C4-2B (cell line): ENCODE data around the gene KCNQ1OT1.

Experiments
- H3K27ac ChIP-seq: fragments of 450-650 bp; 2 replicates; pipeline ENCODE4 v1.5.1; 2017
- ZFX ChIP-seq: fragments of 450-650 bp; IDR thresholded peaks from 2 replicates; pipeline ENCODE4 v1.6.1; 2017
- TF ChIP-seq, protein P1 (sequence below): fragments of 450-650 bp; conservative IDR thresholded peaks from 2 replicates; pipeline ENCODE4 v1.5.1; 2017; ENCODE audit warnings: mild to moderate bottlenecking

KCNQ1OT1 gene

DNA sequence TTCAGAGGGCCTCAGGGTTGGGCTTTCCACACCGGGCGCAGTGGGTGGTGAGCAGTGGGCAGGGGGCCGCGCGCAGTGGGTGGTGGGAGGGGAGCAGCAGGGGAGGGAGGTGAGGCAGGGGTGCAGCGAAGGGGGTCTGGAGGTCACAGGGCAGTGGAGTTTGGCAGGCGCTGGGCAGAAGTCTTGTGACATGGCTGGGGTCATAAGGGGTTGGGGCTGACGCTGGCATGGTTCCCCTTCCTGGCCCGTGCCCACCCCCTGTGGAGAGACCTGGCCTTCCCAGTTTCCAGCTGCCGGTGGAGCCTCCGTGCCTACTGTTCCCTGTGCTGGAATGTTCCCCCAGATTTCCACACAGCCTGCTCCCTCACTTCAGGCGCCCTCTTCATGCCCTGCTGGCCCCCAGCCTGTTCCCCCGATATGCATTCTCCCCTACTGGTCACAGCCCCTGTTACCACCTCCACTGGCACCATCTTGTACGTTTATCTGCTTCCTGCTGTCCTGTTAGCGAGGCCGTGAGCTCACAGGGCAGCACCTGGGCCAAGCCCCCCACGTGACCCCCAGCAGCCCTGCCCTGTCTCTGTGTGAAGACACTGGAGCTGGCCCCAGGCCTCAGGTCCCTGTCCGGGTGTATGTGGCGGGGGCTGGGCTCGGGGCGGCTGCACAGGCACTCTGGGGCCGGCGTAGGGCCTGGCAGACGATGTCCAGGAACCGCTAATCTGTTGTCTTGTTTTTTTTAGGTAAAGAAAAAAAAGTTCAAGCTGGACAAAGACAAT is 111.6 kb downstream of the KCNQ1OT1 start:
- TF ChIP-seq, protein P1, sequence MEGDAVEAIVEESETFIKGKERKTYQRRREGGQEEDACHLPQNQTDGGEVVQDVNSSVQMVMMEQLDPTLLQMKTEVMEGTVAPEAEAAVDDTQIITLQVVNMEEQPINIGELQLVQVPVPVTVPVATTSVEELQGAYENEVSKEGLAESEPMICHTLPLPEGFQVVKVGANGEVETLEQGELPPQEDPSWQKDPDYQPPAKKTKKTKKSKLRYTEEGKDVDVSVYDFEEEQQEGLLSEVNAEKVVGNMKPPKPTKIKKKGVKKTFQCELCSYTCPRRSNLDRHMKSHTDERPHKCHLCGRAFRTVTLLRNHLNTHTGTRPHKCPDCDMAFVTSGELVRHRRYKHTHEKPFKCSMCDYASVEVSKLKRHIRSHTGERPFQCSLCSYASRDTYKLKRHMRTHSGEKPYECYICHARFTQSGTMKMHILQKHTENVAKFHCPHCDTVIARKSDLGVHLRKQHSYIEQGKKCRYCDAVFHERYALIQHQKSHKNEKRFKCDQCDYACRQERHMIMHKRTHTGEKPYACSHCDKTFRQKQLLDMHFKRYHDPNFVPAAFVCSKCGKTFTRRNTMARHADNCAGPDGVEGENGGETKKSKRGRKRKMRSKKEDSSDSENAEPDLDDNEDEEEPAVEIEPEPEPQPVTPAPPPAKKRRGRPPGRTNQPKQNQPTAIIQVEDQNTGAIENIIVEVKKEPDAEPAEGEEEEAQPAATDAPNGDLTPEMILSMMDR: no peak
- no peak for TF ChIP-seq ZFX
- H3K27ac ChIP-seq: no peak overlapping the region

DNA sequence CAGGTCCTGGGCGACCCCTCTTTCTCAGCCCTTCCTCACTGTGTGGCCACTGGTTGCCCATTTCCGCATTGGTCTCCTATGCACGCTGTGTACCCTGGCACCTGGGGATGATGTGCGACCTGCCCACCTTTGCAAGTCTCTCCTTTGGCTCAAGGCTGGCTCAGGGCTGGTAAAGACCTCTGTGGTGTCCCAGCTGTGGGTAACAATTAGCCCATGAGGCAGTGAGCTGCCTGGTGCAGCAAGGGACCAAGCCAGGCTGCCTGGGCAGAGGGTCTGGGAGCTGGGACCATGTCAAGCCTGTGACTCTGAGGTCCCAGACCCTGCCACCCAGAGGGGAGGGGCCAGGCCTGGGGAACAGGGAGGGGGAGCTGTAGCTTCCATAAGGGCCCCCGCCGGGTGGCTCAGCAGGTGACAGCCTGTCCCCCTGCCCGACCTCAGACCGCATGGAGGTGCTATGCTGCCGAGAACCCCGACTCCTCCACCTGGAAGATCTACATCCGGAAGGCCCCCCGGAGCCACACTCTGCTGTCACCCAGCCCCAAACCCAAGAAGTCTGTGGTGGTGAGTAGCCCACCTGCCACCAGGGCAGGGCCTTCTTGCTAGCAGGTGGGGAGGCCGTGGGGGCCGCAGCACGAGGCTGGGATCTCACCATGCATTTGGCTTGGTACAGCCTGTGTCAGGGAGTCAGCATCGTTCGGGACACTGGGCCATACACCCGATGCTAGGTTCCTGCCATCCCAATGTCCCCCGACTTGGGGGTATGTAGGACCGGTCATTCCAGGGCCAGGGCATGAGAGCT is 112.5 kb downstream of the KCNQ1OT1 start:
- no peak for TF ChIP-seq ZFX
- TF ChIP-seq, protein P1: no peak

DNA sequence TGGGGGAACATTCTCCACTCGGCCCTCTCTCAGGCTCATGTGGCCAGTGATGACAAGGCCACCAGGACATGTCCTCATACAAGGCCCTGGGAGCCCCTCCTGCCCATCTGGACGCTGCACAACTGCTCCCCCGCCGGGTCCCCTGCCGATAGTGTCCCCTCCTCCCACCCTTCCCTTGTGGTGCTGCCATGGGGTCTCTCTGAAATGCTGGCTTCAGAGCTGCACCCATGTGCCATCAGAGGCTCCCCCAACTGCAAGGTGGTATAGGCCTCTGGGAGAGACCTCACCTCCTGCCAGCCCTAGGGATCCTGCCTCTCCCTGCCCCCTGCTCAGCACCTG is 113.0 kb downstream of the KCNQ1OT1 start:
- no peak overlapping the region for H3K27ac ChIP-seq
- no peak for TF ChIP-seq ZFX
- TF ChIP-seq, protein P1: no peak

More for the DNA sequence above, 112.5 kb downstream of the KCNQ1OT1 start:
- no peak overlapping the region for H3K27ac ChIP-seq

DNA sequence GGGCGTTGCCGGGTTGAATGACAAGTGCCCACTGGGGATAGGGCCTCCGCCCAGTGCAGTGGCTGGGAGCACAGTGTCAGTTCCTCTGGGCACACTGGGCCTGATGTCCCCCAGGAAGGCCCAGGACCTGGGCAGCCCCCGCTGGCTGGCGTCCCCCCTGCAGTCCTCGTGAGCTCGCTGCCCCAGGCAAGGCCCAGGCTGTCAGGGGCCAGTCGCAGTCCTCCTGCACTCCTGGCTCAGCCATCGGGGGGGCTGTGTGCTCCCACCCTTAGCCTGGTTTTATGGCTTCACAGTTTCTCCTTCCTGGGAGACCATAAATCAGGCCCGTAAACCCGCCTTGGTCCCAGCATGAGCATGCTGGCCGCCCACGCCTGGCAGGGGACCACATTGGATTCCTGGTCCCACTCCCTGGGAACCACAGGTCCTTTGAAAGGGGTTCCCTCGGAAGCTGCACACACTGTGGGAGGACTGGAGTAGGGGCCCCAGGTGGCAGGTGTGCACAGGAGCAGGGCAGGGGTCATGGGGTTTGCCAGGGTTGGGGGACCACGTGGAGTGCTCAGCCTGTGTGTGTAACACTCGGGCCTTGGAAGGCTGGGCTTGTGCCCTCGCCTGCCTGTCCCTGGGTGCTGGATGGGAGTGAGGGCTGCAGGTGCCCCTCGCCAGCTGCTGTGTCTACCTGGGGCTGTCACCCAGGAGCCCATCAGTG is 113.6 kb downstream of the KCNQ1OT1 start:
- no peak overlapping the region for H3K27ac ChIP-seq
- TF ChIP-seq, protein P1: no peak
- no peak for TF ChIP-seq ZFX

DNA sequence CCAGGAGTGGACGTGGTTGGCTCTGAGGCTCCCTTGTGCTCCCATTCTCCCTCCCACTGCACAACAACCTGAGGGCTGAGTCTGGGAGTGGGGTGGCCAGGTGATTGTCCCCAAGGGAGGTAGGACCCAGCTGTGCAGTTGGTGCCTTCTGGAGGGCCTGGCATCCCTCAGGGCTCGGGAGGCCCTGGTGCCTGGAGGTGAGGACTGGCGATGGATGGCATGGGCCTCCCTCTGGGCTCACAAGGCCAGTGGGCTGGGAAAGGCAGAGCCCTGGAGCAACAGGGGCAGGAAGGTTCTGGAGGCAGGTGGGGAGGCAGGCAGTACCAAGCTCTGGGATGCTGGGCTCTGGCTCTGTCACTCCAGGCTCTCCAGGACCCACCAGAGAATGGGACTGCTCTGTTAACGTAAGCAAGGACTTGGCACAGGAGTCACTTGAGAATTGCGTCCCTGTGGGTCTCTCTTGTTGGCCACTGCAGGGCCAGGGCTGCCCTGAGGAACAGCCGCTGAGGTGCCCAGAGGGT is 114.2 kb downstream of the KCNQ1OT1 start:
- no peak overlapping the region for H3K27ac ChIP-seq
- TF ChIP-seq ZFX: no peak
- TF ChIP-seq, protein P1: no peak

DNA sequence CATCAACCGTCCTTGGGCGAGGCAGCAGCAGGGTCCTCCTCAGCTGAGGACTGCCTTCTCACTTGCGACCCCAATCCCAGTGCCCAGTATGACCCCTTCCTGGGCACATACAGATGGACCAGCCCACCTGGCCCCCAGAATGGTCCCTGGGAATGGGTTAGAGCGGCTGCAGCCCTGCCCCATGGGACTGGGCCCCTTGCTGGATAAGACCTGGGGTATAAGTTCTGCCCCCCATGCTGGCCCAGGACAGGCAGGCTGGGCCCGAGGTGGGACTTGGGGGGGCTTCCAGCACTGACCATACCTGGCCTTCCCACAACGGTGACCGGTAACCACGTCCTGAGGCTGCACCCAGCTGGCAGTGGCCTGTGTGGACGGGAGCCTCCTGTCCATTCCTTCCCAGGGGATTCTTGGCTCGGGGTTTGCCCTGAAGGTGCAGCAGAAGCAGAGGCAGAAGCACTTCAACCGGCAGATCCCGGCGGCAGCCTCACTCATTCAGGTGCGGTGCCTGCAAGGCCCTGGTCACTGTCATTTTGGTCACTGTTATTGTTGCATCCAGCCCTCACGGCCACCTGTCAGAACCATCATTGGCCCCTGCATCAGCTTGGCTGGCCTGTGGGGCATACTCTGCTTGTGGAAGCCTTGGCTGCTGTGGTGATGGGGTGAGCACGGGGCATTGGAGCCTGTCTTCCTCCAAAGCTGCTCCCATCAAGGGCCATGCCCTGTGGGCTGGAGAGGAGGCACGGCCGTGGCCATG is 114.8 kb downstream of the KCNQ1OT1 start:
- TF ChIP-seq, protein P1: no peak
- no peak for TF ChIP-seq ZFX
- H3K27ac ChIP-seq: no peak overlapping the region
